ENCODE results near the gene PYGB.

PYGB gene

DNA sequence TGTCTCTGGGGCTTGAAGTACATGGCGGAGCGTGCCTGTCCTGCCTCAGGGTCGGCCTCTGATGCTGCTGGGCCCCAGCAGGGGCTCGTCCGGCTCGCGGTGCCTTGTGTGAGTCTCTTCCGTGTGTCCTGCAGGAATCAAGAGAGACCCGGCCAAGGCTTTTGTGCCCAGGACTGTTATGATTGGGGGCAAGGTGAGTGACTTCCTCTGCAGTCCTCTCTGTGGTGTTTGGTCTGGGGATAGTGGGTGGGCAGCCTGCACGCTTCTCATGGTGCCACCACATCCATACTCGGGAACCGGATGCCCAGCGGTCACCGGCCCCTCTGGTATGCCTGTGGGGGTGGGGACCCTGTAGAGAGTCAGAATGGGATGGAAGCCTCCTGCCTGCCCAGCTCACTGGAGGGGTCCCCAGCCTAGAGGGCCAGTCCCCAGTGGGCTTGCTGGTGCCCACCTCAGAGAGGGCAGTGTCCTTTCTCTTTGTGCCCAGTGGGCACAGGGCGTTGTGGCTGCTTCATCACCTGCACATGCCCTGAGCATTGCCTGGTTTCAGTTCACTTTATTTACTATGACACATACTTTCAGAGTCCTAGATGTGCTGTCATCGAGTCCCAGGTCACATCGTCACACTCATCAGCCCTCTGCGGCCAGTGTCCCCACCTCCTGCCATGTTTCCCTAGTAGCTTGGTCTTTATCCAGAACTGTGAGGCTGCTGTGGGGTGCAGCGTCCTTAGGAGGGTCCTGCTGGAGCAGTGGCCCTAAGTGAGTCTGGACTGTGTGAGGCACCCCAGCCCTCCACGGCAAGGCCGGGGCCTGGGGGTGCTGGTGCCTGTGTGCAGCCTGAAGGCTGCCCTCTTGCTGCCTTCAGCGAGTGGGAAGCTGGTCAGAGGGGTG, 40.7 kb downstream of the PYGB start:
- H3K4me3 ChIP-seq (ENCODE audit: low read depth, low read length), result no peak overlapping the region
- TF ChIP-seq POLR2A (IDR thresholded peaks at IDR 0.05; ENCODE audit: extremely low read depth, insufficient read length) (no peak), MYC (IDR thresholded peaks at IDR 0.05; ENCODE audit: low read depth, low read length) (no peak)
- TF ChIP-seq, protein P1, sequence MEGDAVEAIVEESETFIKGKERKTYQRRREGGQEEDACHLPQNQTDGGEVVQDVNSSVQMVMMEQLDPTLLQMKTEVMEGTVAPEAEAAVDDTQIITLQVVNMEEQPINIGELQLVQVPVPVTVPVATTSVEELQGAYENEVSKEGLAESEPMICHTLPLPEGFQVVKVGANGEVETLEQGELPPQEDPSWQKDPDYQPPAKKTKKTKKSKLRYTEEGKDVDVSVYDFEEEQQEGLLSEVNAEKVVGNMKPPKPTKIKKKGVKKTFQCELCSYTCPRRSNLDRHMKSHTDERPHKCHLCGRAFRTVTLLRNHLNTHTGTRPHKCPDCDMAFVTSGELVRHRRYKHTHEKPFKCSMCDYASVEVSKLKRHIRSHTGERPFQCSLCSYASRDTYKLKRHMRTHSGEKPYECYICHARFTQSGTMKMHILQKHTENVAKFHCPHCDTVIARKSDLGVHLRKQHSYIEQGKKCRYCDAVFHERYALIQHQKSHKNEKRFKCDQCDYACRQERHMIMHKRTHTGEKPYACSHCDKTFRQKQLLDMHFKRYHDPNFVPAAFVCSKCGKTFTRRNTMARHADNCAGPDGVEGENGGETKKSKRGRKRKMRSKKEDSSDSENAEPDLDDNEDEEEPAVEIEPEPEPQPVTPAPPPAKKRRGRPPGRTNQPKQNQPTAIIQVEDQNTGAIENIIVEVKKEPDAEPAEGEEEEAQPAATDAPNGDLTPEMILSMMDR (IDR thresholded peaks at IDR 0.05; ENCODE audit: low read depth, low read length), result no peak
- TF ChIP-seq, protein P2, sequence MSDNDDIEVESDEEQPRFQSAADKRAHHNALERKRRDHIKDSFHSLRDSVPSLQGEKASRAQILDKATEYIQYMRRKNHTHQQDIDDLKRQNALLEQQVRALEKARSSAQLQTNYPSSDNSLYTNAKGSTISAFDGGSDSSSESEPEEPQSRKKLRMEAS (IDR thresholded peaks at IDR 0.05; ENCODE audit: low read depth, low read length), result no peak
- DNase-seq (ENCODE audit: low read depth), result no peak

DNA sequence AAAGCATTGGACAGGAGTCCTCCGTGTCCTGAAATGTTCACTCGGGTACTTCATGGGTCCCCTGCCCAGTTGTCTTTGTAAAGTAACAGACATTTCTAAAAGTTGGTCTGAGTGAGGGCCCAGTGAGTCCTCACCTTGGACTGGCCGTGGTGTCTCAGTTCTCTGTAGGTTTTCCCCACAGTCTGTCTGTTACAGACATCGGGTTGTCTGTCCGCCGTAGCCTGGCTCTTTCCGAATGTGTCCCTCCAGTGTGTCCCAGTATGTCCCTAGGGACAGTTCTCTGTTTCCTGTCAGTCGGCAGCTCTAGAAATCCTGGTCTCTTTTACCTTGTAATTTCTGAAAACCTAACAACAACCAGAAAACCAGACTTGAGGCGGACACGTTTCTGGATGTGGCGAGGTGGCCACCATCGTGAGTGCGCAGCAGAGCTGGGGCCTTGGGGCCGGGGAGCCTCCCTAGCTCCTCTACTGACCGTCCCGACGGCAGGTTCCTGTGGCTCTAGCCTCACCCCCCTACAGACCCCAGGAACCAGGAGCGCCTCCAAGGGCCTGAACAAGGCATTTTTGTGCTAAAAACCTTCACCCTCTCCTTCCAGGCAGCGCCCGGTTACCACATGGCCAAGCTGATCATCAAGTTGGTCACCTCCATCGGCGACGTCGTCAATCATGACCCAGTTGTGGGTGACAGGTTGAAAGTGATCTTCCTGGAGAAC, 42.2 kb downstream of the PYGB start:
- no peak for DNase-seq (ENCODE audit: low read depth)
- no peak for TF ChIP-seq POLR2A (IDR thresholded peaks at IDR 0.05; ENCODE audit: extremely low read depth, insufficient read length)
- TF ChIP-seq, protein P2 (IDR thresholded peaks at IDR 0.05; ENCODE audit: low read depth, low read length), result no peak
- TF ChIP-seq, protein P1 (IDR thresholded peaks at IDR 0.05; ENCODE audit: low read depth, low read length), result no peak
- no peak for TF ChIP-seq MYC (IDR thresholded peaks at IDR 0.05; ENCODE audit: low read depth, low read length)
- H3K4me3 ChIP-seq (ENCODE audit: low read depth, low read length), result no peak overlapping the region

GRCh38 chr20:25290646-25291431, 43.0 kb downstream of the PYGB start:
- TF ChIP-seq MYC (IDR thresholded peaks at IDR 0.05; ENCODE audit: low read depth, low read length), result no peak
- TF ChIP-seq, protein P1 (IDR thresholded peaks at IDR 0.05; ENCODE audit: low read depth, low read length), result no peak
- TF ChIP-seq, protein P2 (IDR thresholded peaks at IDR 0.05; ENCODE audit: low read depth, low read length), result no peak
- no peak for TF ChIP-seq POLR2A (IDR thresholded peaks at IDR 0.05; ENCODE audit: extremely low read depth, insufficient read length)
- DNase-seq (ENCODE audit: low read depth), result no peak
- H3K4me3 ChIP-seq (ENCODE audit: low read depth, low read length), result no peak overlapping the region

DNA sequence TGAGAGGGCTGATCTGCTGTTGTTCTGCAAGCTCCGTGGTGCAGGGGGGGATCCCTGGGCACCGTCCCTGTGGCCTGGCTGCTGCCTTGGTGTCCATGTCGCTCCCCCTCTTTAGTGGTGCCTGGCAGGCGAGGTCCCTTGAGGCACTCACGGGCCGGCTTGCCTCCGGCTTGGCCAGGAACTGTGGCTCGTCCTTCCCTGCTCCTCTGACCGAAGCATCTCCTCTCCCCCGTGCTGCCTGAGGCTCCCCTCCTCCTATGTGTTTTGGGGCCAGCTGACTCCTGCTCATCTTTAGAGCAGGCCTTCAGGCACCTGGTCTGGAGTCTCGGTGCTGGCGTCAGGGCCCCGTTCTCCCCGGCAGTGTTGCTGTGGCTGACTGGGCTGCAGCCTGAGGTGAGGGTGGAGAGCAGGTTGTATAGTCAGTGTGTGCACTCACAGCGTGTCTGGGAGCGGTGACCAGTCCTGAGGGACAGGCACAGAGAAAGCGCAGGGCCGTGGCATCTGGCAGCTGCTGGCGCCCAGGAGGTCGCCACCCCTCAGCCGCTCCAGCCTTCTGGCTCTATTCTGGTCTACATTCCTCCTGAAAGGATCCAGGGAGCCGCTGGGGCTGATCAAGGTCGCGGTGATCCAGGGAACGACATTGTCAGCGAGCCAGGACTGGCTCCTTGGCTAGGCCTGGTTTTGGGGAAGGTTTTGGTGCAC, 43.7 kb downstream of the PYGB start:
- TF ChIP-seq, protein P2 (IDR thresholded peaks at IDR 0.05; ENCODE audit: low read depth, low read length), result no peak
- no peak for TF ChIP-seq MYC (IDR thresholded peaks at IDR 0.05; ENCODE audit: low read depth, low read length)
- TF ChIP-seq, protein P1 (IDR thresholded peaks at IDR 0.05; ENCODE audit: low read depth, low read length), result no peak
- no peak for DNase-seq (ENCODE audit: low read depth)

More for the DNA sequence above, 43.7 kb downstream of the PYGB start:
- H3K4me3 ChIP-seq (ENCODE audit: low read depth, low read length), result no peak overlapping the region
